ENCODE measurements around the gene ETV7. TPM values are rescaled to one million over a fixed set of nuclear protein-coding genes. Genes with fewer than 3 reads are reported as not detected.

The ETV7 gene
- total and polyA plus RNA-seq, 2 of the 13 experiments (the other 11 are each of a cell fraction or from before 2014, with no cell fraction given): not detected

- TF ChIP-seq ZNF841 (CRISPR knock-in tag; IDR thresholded peaks at IDR 0.05; ENCODE audit: borderline replicate concordance) (no peak), HOXA5 (CRISPR knock-in tag; IDR thresholded peaks at IDR 0.05) (peak; percentile 72; the same call in 1 of the 2 replicates), KDM1A (CRISPR knock-in tag; IDR thresholded peaks at IDR 0.05) (peak; percentile 42; the same call in 1 of the 2 replicates), ZBTB40 (IDR thresholded peaks at IDR 0.05) (no peak), ZBTB40 (CRISPR knock-in tag; IDR thresholded peaks at IDR 0.05) (peak; percentile 68), ZNF773 (CRISPR knock-in tag; IDR thresholded peaks at IDR 0.05; ENCODE audit: borderline replicate concordance) (no peak), FOXJ3 (CRISPR knock-in tag; IDR thresholded peaks at IDR 0.05; ENCODE audit: borderline replicate concordance) (peak; percentile 6; the same call in 1 of the 2 replicates), RAD21 (CRISPR knock-in tag; IDR thresholded peaks at IDR 0.05) (peak; percentile 92), ZNF598 (CRISPR knock-in tag; IDR thresholded peaks at IDR 0.05; ENCODE audit: borderline replicate concordance) (peak; percentile 59; the same call in 1 of the 2 replicates), ZKSCAN5 (CRISPR knock-in tag; IDR thresholded peaks at IDR 0.05) (no peak), YEATS2 (CRISPR knock-in tag; IDR thresholded peaks at IDR 0.05; ENCODE audit: borderline replicate concordance) (peak; percentile 87), RARA (CRISPR knock-in tag; IDR thresholded peaks at IDR 0.05) (no peak), ZNF414 (CRISPR knock-in tag; IDR thresholded peaks at IDR 0.05) (no peak), TBX2 (CRISPR knock-in tag; IDR thresholded peaks at IDR 0.05; ENCODE audit: borderline replicate concordance) (peak; percentile 88), ZNF567 (CRISPR knock-in tag; IDR thresholded peaks at IDR 0.05; ENCODE audit: borderline replicate concordance) (peak; percentile 57; the same call in 1 of the 2 replicates), RBM39 (IDR thresholded peaks at IDR 0.05; ENCODE audit: low read depth, low read length, poor library complexity, severe bottlenecking) (peak; percentile 96), ZNF564 (CRISPR knock-in tag; IDR thresholded peaks at IDR 0.05) (peak; percentile 70; the same call in 1 of the 2 replicates), AHR (CRISPR knock-in tag; IDR thresholded peaks at IDR 0.05) (0 out of 2 replicates have a peak, but pooled peaks have one; percentile 38), KLF16 (CRISPR knock-in tag; IDR thresholded peaks at IDR 0.05) (peak in 1 of 2 experiments; percentile 51; a peak in 1 of 4 replicates), ZNF451 (CRISPR knock-in tag; IDR thresholded peaks at IDR 0.05) (peak; percentile 34; the same call in 1 of the 2 replicates), BHLHE40 (IDR thresholded peaks at IDR 0.05; ENCODE audit: low read length) (0 out of 2 replicates have a peak, but pooled peaks have one; percentile 27), HNF4A (CRISPR knock-in tag; IDR thresholded peaks at IDR 0.05) (no peak)
Measured at GRCh38 chr6:36423101-36423824, 35.8 kb upstream of the ETV7 start (continued).
